Loucy (cell line): ENCODE data around the gene TRPV4.

Experiments used
- H2AFZ ChIP-seq: fragments of 200-600 bp; sonication (generic); 2 replicates; pipeline ENCODE4 v1.6.0; 2016; ENCODE audit warnings: antibody characterized with exemption, mild to moderate bottlenecking, low read length, moderate library complexity
- H3F3A ChIP-seq: fragments of 200-600 bp; 2 replicates; pipeline ENCODE4 v1.6.0; 2016; ENCODE audit warnings: antibody characterized with exemption, low read depth, mild to moderate bottlenecking
- H3K27me3 ChIP-seq: fragments of 200-600 bp; sonication (generic); 2 replicates; pipeline ENCODE4 v1.6.1; 2014; ENCODE audit warnings: low read length, mild to moderate bottlenecking; ENCODE audit not compliant: insufficient read depth, poor library complexity, severe bottlenecking
- H3K36me3 ChIP-seq: fragments of 200-600 bp; sonication (generic); 2 replicates; pipeline ENCODE4 v1.6.1; 2016; ENCODE audit warnings: low read length; ENCODE audit not compliant: insufficient read depth
- H3K4me1 ChIP-seq: fragments of 200-600 bp; sonication (generic); 2 replicates; pipeline ENCODE4 v1.5.1; 2014; ENCODE audit warnings: low read length, mild to moderate bottlenecking; ENCODE audit not compliant: insufficient read depth, poor library complexity, severe bottlenecking
- H3K4me2 ChIP-seq: fragments of 200-600 bp; sonication (generic); 2 replicates; pipeline ENCODE4 v1.6.0; 2014; ENCODE audit warnings: antibody characterized with exemption, low read length, low read depth, mild to moderate bottlenecking; ENCODE audit not compliant: poor library complexity, severe bottlenecking
- H3K4me3 ChIP-seq: fragments of 200-600 bp; sonication (generic); 2 replicates; pipeline ENCODE4 v1.5.1; 2014; ENCODE audit warnings: low read length, mild to moderate bottlenecking, mixed read lengths; ENCODE audit not compliant: poor library complexity, severe bottlenecking
- H3K79me2 ChIP-seq: fragments of 200-600 bp; sonication (generic); 2 replicates; pipeline ENCODE4 v1.6.1; 2014; ENCODE audit warnings: low read length; ENCODE audit not compliant: insufficient read depth
- H3K9ac ChIP-seq: fragments of 200-600 bp; sonication (generic); 2 replicates; pipeline ENCODE4 v1.6.0; 2014; ENCODE audit warnings: mild to moderate bottlenecking, low read depth, low read length, moderate library complexity; ENCODE audit not compliant: poor library complexity, severe bottlenecking
- H3K9me2 ChIP-seq: fragments of 200-600 bp; sonication (generic); replicated peaks from 2 replicates; pipeline ENCODE4 v1.6.1; 2016; ENCODE audit warnings: low read depth, low read length, mixed read lengths
- H3K9me3 ChIP-seq: fragments of 200-600 bp; sonication (generic); 2 replicates; pipeline ENCODE4 v1.6.1; 2014; ENCODE audit warnings: mild to moderate bottlenecking, antibody characterized with exemption, low read length, low read depth; ENCODE audit not compliant: insufficient read depth
- H4K20me1 ChIP-seq: fragments of 200-600 bp; sonication (generic); 2 replicates; pipeline ENCODE4 v1.6.0; 2014; ENCODE audit warnings: antibody characterized with exemption, low read length, mild to moderate bottlenecking; ENCODE audit not compliant: insufficient read depth, poor library complexity, severe bottlenecking
- CTCF ChIP-seq: fragments of 200-600 bp; sonication (generic); conservative IDR thresholded peaks from 2 replicates; pipeline ENCODE4 v1.5.1; 2014; ENCODE audit warnings: mild to moderate bottlenecking, antibody characterized with exemption, low read length
- EZH2phosphoT487 ChIP-seq: fragments of 200-600 bp; IDR thresholded peaks from 2 replicates; pipeline ENCODE4 v1.6.1; 2018; ENCODE audit warnings: antibody characterized with exemption, mild to moderate bottlenecking, moderate library complexity, borderline replicate concordance

The TRPV4 gene

GRCh38 chr12:109783965-109784244 is 49.3 kb downstream of the TRPV4 start:
- no peaks in the 10 kb centered on the region for H3K9me2 ChIP-seq
- no peaks in the 10 kb centered on the region for H3K79me2 ChIP-seq
- H3K4me1 ChIP-seq: no peaks in the 10 kb centered on the region
- no peak overlapping the region for H3K9ac ChIP-seq
- no peaks in the 10 kb centered on the region for H3K27me3 ChIP-seq
- H3K9me3 ChIP-seq: no peaks in the 10 kb centered on the region
- H3K4me3 ChIP-seq: no peak overlapping the region
- H4K20me1 ChIP-seq: no peaks in the 10 kb centered on the region
- no peak overlapping the region for H2AFZ ChIP-seq
- TF ChIP-seq CTCF (no peak), EZH2phosphoT487 (no peak)
- H3K36me3 ChIP-seq: no peaks in the 10 kb centered on the region
- H3F3A ChIP-seq: no peaks in the 10 kb centered on the region
- H3K4me2 ChIP-seq: no peak overlapping the region

GRCh38 chr12:109783135-109783964 is 49.8 kb downstream of the TRPV4 start:
- Histone ChIP-seq H3K36me3 (no peaks in the 10 kb centered on the region), H3F3A (no peaks in the 10 kb centered on the region), H3K4me1 (no peaks in the 10 kb centered on the region), H4K20me1 (no peaks in the 10 kb centered on the region), H3K4me3 (no peak overlapping the region), H2AFZ (no peak overlapping the region), H3K9ac (no peak overlapping the region), H3K9me2 (no peaks in the 10 kb centered on the region), H3K4me2 (no peak overlapping the region), H3K27me3 (no peaks in the 10 kb centered on the region), H3K79me2 (no peaks in the 10 kb centered on the region), H3K9me3 (no peaks in the 10 kb centered on the region)
- no peak for TF ChIP-seq EZH2phosphoT487
- no peak for TF ChIP-seq CTCF

- no peaks in the 10 kb centered on the region for H3K79me2 ChIP-seq
- H3K9me2 ChIP-seq: no peaks in the 10 kb centered on the region
- no peaks in the 10 kb centered on the region for H3K36me3 ChIP-seq
- no peaks in the 10 kb centered on the region for H3K9me3 ChIP-seq
- H3K4me3 ChIP-seq: no peak overlapping the region
- no peak overlapping the region for H3K9ac ChIP-seq
- no peaks in the 10 kb centered on the region for H3F3A ChIP-seq
- H3K4me1 ChIP-seq: peaks cover 2% of the 10 kb centered on the region
- TF ChIP-seq CTCF: no peak
- TF ChIP-seq EZH2phosphoT487: no peak
- H3K4me2 ChIP-seq: no peak overlapping the region
- no peaks in the 10 kb centered on the region for H4K20me1 ChIP-seq
- H2AFZ ChIP-seq: no peak overlapping the region
- H3K27me3 ChIP-seq: no peaks in the 10 kb centered on the region
These were observed 50.9 kb downstream of the TRPV4 start for GRCh38 chr12:109782326-109782703.
